ENCODE measurements around the gene PNMA6F. TPM values are rescaled to one million over a fixed set of nuclear protein-coding genes. Genes with fewer than 3 reads are reported as not detected.
"Not testable (repeated sequence)": the region's sequence is repeated elsewhere in the genome, so short reads cannot be mapped to it uniquely, and the experiment has no call there.

PNMA6F gene
- total RNA-seq, 1 donor from 2014 or later = not detected

GRCh38 chrX:153306527-153307115, 14.9 kb downstream of the PNMA6F start:
- ATAC-seq = no peak
- DNase-seq (ENCODE audit: missing footprints) = no peak
- intact Hi-C loops (cut with DNase I) = no loop called here

GRCh38 chrX:153305972-153306371, 15.6 kb downstream of the PNMA6F start:
- intact Hi-C loops (cut with DNase I) = no loop called here
- no peak for DNase-seq (ENCODE audit: missing footprints)
- ATAC-seq = no peak

- no peak for DNase-seq (ENCODE audit: missing footprints)
- no peak for ATAC-seq
- intact Hi-C loops (cut with DNase I) = no loop called here
These were observed 16.4 kb downstream of the PNMA6F start for GRCh38 chrX:153304988-153305736.

GRCh38 chrX:153303276-153304262, 18.0 kb downstream of the PNMA6F start:
- DNase-seq (ENCODE audit: missing footprints) = no peak
- no peak for ATAC-seq
- intact Hi-C loops (cut with DNase I) = no loop called here

- no peak for DNase-seq (ENCODE audit: missing footprints)
- no peak for ATAC-seq
- intact Hi-C loops (cut with DNase I) = no loop called here
These were observed 18.8 kb downstream of the PNMA6F start for GRCh38 chrX:153302796-153303195.

GRCh38 chrX:153301746-153302145, 19.8 kb downstream of the PNMA6F start:
- ATAC-seq (no peak), DNase-seq (ENCODE audit: missing footprints) (no peak)
- intact Hi-C loops (cut with DNase I) = no loop called here

- DNase-seq (ENCODE audit: missing footprints) (no peak), ATAC-seq (no peak)
- intact Hi-C loops (cut with DNase I) = no loop called here
These were observed 21.7 kb downstream of the PNMA6F start for GRCh38 chrX:153299855-153300254.

- intact Hi-C loops (cut with DNase I) = no loop called here
- ATAC-seq = no peak
These were observed 24.2 kb downstream of the PNMA6F start for GRCh38 chrX:153297376-153297775.

GRCh38 chrX:153293485-153294071, 28.0 kb downstream of the PNMA6F start:
- intact Hi-C loops (cut with DNase I); ATAC-seq; DNase-seq (ENCODE audit: missing footprints): not testable (repeated sequence)

More at GRCh38 chrX:153297376-153297775, 24.2 kb downstream of the PNMA6F start:
- no peak for DNase-seq (ENCODE audit: missing footprints)

GRCh38 chrX:153288807-153289206, 32.8 kb downstream of the PNMA6F start:
- intact Hi-C loops (cut with DNase I); DNase-seq (ENCODE audit: missing footprints); ATAC-seq: not testable (repeated sequence)

GRCh38 chrX:153285678-153286077, 35.9 kb downstream of the PNMA6F start:
- DNase-seq (ENCODE audit: missing footprints); intact Hi-C loops (cut with DNase I); ATAC-seq: not testable (repeated sequence)

- DNase-seq (ENCODE audit: missing footprints); ATAC-seq; intact Hi-C loops (cut with DNase I): not testable (repeated sequence)
These were observed 37.6 kb downstream of the PNMA6F start for GRCh38 chrX:153283982-153284381.

GRCh38 chrX:153281784-153282183, 39.8 kb downstream of the PNMA6F start:
- intact Hi-C loops (cut with DNase I); ATAC-seq; DNase-seq (ENCODE audit: missing footprints): not testable (repeated sequence)

- intact Hi-C loops (cut with DNase I); DNase-seq (ENCODE audit: missing footprints); ATAC-seq: not testable (repeated sequence)
These were observed 42.3 kb downstream of the PNMA6F start for GRCh38 chrX:153279304-153279703.

GRCh38 chrX:153276049-153276448, 45.5 kb downstream of the PNMA6F start:
- ATAC-seq; intact Hi-C loops (cut with DNase I); DNase-seq (ENCODE audit: missing footprints): not testable (repeated sequence)

- DNase-seq (ENCODE audit: missing footprints) = not testable (repeated sequence)
These were observed 46.1 kb downstream of the PNMA6F start for GRCh38 chrX:153275418-153275817.

GRCh38 chrX:153272584-153272983, 49.0 kb downstream of the PNMA6F start:
- DNase-seq (ENCODE audit: missing footprints); ATAC-seq; intact Hi-C loops (cut with DNase I): not testable (repeated sequence)

More at GRCh38 chrX:153275418-153275817, 46.1 kb downstream of the PNMA6F start:
- intact Hi-C loops (cut with DNase I); ATAC-seq: not testable (repeated sequence)

GRCh38 chrX:153272070-153272469, 49.5 kb downstream of the PNMA6F start:
- DNase-seq (ENCODE audit: missing footprints); ATAC-seq; intact Hi-C loops (cut with DNase I): not testable (repeated sequence)

Data from Right ventricle myocardium inferior (tissue), 1 donor.